ENCODE results near the gene RNF113B.
A peak's percentile ranks its signal among the peaks of the same experiment; 100 is the strongest.

RNF113B gene

DNA sequence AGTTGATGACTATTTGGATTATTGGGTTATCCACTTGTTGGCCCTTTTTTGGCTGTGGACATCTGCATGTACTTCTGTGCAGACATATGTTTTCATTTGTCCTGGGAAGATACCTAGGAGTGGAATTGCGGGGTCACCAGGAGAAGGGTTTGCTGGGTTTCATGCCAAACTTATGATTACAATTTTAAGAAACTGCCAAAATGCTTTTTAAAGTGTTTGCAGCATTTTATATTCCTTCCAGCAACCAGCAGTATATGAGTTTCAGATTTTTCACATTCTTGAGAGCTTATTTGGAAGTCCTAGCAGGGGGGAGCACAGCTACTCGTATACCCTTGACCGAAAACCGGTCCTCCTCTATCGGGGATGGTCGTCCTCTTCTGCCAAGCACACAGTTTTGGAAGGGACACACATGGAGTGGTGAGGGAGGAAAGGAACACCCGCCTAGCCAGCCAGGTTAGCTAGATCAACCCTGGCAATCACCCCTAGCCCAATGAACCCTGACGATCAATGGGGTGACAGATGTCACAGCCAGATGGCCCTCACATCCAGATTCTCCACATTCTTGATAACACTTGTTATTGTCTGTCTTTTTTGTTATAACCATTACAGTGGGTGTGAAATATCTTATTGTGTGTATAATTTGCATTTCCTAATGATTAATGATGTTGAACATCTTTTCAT is 26.7 kb upstream of the RNF113B start:
- peak; percentile 55 for DNase-seq (ENCODE audit: low spot score)

DNA sequence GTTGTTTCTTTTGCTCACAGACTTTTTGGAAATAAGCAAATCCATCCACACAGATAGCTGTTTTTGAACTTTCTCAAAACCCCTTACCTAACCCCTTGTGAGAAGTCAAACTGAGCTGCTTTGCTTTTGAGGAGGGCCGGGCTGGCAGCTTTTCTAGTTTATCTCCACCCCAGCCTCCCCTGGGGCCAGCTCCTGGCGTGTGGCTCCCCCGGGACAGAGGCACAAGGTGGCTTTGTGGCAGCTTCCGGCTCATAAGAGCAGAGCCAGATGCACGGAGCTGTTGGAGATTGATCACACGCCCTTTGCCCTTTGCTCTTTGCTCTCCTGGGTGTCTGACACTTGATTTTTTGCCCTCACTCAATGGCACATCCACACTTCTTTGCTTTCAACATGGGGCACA is 24.9 kb upstream of the RNF113B start:
- no peak for DNase-seq (ENCODE audit: low spot score)

DNA sequence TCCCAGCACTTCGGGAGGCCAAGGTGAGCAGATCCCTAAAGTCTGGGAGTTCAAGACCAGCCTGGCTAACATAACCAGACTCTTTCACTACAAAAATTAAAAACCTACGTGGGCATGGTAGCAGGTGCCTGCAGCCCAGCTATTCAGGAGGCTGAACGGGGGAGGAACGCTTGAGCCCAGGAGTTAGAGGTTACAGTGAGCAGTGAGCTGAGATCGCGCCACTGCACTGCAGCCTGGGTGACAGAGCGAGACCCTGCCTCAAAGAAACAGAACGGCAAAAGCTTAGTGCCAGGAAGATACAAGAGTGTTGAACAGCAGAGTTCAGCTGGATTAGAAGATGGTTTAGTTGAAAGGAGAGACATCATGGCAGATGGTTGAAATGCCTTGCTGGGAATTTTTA is 24.1 kb upstream of the RNF113B start:
- DNase-seq (ENCODE audit: low spot score): no peak

DNA sequence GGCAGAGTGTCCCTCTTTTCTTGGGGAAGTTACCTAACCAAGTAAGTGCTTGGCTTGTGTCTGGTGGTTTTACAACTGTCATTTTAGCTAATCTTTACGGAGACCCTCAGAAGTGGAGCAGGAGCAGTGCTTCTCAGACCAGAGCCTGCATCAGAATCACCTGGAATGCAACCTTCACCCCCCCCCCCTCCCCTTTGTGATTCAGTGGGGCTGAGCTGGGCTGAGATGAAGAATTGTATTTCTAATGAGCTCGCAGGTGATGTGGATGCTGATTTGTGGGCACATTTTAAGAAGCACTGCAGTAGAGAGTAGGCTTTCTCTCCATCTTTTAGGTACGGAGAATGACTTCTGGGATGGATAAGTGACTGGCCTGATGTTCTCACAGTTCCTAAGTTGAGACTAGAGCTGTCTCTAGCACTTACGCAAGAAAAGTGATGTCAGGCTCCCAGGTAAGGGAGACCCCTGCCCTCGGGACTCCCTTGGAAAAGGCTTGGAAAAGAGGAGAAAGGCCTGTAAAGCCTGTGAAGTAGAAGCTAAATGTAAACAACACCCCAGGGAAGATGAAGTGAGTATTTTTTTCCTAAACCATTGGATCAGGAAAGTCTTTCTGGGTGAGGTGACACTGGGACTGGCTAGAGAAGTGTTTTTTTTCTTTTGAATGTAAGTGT is 23.3 kb upstream of the RNF113B start:
- no peak for DNase-seq (ENCODE audit: low spot score)

DNA sequence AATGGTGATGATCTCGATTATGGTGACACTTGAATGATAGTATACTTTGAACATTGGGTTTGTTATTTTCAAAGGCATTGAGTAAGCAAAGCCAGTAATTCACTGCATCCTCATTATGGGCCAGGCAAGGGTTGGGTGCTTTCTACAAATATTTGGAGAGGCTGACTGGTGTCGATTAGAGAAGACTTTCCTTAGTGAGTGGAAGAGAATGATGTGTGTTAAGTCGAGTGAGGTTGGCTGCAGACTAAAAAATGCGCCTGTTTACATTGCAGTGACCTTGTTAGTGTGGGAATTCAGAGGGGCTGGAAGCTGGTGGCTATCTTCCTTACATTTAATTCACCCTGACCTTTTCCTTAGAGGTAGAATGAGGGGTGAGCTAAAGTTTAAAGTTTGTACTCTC is 22.4 kb upstream of the RNF113B start:
- no peak for DNase-seq (ENCODE audit: low spot score)

DNA sequence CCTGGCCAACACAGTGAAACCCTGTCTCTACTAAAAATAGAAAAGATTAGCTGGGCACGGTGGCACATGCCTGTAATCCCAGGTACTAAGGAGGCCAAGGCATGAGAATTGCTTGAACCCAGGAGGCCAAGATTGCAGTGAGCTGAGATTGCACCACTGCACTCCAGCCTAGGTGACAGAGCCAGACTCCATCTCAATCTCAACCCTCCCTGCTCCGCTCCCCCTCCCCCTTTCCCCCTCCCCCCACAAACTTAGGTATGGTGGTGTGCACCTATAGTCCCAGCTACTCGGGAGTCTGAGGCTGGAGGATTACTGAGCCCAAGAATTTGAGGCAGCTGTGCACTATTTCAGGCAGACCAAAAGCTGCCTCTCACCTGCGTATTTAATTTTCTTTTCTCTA is 21.6 kb upstream of the RNF113B start:
- no peak for DNase-seq (ENCODE audit: low spot score)

DNA sequence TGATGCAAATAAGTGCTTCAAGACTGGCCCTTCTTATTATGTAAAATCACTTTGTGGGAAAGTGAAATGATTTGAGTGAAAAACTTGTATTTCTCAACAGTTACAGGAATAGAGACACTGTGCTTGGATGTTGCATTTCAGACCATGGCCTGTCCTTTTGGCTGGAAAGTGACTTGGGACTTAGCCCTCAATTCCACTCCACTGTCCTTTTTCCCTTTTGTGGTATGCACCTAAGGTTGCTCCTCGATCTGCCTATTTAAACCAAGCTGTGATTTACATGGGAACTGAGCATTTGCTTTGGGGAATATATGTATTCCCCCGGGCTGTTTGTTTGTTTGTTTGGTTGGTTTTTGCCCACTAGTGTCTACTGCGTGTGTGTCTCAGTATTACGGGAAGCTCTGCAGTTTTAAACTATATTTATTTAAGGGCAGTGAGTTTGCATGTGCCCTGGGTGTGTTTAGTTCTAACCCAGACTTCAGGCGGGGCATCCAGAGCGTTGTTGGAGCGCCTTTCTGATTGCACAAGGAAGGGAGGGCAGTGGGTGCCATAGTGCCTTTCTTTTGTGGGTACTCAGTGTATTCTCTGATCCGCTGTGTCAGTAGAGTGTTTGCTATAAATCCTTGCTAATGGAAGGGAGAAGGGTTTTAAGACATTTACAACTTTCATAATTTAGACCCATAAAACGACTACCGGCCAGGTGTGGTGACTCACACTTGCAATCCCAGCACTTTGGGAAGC is 18.2 kb upstream of the RNF113B start:
- no peak for DNase-seq (ENCODE audit: low spot score)

DNA sequence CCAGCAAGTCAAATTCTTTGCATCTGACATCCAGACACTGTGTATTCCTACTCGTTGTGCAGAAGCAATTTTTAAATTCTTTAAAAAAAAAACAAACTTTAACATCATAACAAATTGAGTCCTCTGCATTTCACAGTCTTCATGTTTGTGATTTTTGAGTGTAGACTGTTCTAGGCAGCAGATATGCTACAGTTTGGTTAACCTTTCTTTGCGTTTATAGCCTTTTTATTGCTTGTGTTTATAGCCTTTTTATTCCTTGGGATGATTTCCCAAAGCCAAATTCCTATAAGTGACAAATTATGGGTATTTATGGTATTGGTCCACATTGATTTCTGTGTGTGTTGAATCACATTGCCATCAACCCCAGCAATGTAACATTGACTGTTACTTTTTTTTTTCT is 14.9 kb upstream of the RNF113B start:
- DNase-seq (ENCODE audit: low spot score): no peak

DNA sequence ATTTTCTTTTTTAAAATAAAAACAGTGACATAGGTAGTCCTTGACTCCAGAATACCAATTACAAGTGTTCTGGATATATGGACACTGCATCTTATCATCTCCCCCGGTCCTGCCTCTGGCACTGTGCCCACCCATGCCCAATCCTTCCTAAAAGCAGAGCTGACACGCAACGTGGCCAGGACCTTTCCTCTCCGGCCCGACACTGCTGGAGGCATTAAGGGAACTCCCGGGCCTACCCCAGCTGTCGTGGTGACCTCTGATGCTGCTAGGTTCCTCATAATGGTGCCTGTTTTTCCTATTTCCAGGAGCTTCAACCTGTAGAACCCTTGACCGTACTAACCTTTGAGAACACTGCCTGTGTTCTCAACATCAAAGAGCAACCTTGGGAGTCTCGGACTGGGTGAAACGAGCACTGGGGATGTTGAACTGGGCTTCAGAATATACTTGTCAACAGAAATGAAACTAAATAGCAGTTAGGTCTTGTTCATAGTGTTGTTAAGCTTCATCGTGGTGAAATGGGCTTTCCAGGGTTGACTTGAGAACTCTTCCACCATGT is 13.9 kb upstream of the RNF113B start:
- DNase-seq (ENCODE audit: low spot score): no peak

DNA sequence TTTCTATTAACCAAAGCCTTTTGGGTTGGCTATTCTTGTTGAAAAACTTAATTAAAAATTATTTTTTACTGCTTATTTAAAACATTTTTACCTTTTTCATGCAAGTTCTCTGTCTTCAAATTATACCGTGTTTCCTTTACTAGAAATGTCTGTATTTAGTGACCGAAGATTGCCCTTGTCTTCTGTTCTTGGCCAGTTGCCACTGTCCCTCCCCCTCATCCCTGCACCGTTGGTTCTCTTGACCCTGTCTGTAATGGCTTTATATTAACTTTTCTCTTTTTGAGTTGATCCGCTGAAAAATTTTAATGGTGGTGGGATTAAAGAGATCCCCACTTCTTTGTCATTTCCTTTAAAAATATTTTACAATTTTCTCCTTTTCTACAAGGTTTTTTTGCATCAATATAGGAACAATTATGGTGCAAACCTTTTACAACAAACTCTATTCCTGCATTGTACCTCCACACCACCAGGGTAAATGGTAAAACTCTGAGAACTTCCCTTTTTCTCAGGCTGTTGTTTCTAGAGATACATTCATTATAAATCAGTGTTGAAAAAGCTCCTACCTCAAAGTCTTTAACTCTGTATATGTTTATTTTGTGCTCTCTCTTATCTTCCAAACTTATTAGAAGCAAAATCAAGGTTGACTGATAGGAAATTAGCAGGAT is 12.9 kb upstream of the RNF113B start:
- no peak for DNase-seq (ENCODE audit: low spot score)

DNA sequence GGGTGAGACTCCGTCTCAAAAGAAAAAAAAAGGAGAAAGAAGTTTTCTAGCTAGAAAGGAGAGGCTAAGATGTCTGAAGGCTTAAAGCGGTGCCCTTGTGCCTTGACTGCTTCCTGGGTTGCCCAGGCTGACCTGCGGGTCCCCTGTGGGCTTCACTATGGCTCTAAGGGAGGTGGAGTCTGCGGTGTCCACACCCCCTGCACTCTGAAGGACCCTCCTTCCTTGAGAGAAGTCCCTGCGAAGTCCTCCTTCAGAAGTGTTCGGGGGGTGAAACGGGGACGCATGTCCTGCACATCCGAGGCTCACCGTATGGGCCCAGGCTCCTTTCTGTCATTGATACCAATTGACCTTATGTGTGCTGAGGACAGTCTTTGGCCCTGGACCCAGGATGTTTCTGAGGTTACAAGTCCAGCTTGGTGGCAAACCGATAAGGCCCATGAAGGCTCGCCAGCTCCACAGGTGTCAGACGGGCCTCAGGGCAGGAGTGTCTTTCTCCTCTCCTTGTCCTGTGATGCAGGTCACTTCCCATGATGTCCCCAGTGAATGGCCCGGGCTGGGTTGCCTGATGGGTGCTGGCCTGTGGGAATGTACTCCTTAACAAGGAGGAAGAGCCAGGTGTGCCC is 11.6 kb upstream of the RNF113B start:
- DNase-seq (ENCODE audit: low spot score): no peak

DNA sequence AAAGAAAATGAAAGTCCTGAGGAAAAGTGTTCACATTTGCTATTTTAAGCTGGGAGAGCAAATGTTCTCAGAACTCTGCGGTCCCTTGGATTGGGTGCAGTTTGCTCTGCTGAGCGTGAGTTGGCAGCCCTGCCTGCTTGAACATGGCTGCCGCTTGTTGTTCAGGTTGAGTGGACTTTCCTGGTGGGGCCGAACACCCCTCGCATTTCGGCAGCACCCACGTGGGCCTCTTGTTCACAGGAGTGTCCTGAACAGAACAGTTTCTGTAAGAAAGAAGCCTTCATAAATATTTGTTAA is 10.8 kb upstream of the RNF113B start:
- DNase-seq (ENCODE audit: low spot score): no peak

DNA sequence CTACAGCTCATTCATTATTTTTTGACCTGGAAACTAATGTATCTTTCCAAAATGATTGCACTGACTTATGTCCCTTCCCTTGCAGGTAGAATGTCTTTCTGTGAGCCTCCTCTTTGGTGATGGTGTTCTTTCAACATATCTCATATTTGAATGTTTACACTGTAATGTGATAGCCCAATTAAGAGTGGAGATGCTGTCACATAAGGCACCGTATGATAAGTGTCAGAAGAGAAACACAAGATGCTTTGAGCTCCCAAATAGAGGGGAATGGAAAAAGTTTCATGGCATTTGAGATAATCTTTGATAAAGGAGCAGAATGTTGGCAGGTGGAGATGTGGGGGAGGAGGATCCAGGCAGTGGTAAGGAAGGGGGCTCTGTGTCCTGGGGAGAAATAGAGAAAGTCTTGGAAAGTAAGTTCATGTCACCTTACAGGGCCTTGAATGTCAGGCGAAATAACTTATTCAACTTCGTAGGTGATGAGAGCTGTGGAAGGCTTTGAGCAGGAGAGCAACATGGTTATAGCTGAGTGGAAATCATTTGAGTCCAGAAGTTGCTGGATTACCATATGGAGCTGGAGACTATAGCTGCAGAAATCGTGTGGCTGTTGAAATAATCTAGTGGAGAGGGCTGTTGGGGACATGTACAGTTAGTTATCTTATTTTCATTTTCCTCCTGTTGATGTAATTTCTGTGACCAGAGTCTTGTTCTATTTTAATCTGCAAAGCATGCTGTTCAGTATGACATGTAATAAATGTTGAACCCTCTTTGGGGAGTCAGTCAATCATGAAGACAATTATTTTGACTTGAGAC is 10.3 kb upstream of the RNF113B start:
- no peak for DNase-seq (ENCODE audit: low spot score)

DNA sequence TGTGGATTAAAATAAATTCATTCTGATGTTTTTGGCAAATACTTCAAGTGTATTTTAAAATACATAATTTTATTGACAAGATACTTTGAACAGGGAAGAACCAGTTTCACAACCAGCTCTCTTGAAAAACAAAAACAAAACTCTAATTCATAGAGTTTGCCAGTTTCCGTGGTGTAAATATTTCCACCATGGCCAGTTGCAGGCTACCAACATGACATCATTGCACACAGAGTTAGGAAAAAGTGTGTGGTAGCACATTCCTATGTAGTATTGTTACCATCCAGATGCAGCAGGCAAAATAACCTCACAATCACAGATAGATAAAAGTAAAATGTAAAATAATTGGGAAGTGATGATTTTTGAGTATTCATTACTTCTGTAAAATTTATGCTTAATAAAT is 7.7 kb upstream of the RNF113B start:
- DNase-seq (ENCODE audit: low spot score): peak; percentile 39

DNA sequence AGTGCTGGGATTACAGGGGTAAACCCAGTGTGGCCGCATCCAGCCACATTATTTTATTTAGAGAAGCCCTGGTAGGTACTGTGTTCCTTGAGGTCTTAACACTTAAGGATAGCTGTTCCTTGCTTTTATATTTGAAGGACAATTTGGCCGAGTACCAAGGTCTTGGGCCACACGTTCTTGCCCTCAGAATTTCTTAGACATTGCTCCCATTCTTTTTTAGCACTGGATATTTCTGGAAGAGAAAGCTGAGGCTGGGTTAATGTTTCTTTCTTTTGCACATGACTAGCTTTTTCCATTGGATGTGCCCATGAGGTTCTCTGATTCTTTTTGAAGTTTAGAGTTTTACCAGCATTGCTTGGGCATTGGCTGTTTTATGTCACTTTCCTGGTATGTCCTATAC is 5.5 kb upstream of the RNF113B start:
- no peak for DNase-seq (ENCODE audit: low spot score)

DNA sequence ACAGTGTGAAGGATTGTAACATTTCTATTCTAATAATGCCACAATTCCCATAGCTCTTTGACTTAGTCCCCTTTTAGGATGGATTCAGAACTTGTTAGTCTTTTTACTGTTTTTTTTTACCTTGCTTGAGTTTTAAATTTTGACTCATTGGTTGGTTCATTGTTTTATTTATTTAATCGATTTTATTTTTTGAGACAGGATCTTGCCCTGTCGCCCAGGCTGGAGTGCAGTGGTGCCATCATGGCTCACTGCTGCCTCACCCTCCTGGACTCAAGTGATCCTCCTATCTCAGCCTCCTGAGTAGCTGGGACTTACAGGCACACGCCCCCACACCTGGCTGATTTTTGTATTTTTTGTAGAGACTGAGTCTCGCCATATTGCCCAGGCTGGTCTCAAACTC is 5.1 kb upstream of the RNF113B start:
- DNase-seq (ENCODE audit: low spot score): no peak

DNA sequence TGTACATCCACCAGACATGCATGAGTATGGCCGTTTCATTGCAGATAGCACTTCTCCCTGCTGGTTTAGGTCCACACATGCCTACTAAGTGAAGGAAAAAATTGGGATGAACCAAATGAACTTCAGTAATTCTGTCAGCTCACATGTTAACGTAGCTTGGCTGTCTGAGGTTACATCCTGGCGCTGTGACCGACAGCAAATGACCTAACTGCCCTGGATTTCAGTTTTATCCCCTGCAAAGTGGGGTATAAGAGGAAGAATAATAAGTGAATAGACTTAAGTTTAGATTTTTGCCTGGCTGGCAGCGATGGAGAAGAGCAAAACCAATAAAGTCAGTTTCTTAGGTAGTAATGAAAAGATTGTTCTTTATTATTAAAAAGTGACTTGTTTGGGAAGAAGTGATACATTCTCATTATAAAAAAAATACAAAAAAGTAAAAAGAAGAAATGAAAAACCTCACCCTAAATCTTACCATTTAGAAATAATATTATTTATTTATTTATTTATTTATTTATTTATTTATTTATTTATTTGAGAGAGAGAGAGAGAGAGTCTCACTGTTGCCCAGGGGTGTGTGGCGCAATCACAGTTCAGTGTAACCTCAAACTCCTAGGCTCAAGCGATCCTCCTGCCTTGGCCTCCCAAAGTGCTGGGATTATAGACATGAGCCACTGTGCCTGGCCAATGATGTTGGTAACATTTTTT is 4.2 kb upstream of the RNF113B start:
- no peak for DNase-seq (ENCODE audit: low spot score)

DNA sequence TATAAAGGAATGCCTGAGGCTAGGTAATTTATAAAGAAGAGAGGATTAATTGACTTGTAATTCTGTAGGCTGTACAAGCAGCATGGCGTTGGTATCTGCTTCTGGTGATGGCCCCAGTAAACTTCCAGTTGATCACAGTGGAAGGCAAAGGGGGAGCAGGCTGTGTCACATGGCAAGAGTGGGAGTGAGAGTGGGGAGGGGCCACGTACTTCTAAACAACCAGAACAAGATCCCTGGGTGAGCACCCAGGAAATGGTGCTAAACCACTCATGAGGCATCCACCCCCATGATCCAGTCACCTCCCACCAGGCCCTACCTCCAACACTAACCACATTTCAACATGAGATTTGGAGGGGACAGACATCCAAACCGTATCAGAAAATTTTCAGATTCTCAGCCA is 3.0 kb upstream of the RNF113B start:
- DNase-seq (ENCODE audit: low spot score): no peak

DNA sequence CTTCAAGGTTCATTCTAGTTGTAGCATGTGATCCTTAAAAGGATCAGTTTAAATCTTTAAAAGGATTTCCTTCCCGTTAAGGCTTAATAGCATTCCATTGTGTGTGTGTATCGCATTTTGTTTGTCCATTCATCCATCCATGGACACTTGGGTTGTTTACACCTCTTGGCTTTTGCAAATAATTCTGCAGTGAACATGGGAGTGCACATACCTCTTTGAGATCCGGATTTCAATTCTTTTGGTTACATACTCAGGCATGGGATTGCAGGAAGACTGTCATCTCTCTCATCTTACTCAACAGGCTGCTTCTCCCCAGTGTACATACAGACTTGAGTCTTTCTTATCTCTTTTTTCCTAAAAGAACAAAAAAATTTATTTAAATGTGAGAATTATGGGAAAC is 1.2 kb downstream of the RNF113B start:
- no peak for DNase-seq (ENCODE audit: low spot score)

DNA sequence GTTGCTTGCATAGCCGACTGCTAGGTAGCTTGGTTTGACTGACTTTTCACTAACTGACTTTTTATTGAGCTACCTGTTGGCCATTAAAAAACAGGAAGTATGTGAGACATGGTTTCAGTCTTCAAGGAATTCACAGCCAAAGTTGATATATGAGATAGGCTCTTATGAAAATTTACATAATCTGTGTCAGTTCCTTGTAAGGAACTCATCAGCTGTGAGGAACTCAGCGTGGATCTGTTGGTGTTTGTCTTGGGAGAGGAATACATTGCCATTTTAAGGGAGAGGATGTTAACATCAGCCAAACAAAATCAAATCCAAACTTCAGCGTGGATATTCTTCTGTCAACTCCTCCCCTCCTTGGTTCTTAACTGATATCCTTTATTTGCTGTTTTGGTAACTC is 2.0 kb downstream of the RNF113B start:
- no peak for DNase-seq (ENCODE audit: low spot score)

DNA sequence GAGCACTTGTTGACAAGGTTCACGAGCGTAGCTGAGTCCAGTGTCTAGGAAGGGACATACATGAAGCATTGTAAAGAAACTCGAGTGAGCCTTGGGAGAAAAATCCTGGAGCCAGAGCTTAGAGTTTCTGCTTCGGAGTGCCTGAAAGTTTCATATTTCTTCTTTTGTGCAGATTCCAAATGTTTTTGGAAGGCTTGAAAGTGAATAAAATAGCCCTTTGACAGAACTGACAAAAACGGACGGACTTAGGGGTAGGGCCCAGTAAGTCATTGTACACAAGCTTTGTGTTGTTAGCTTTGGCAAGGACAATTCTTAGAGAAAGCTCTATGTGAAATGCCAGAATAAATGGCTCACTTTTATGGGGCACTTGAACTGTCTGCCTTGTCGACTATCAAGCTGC is 2.8 kb downstream of the RNF113B start:
- no peak for DNase-seq (ENCODE audit: low spot score)

Measured in AG08395 (cell line).